HepG2 (cell line): ENCODE results near the gene RUNX3. TPM values are rescaled to one million over a fixed set of nuclear protein-coding genes. Genes with fewer than 3 reads are reported as not detected.

Experiments
- ATAC-seq: fragments of 200-7000 bp; cut with Tn5 transposase; 3 replicates; pipeline ENCODE4 v1.9.1; 2020; ENCODE audit warnings: mild to moderate bottlenecking, moderate library complexity
- BruUV-seq: library from RNA; stranded (reverse); fragments of 400-500 nt; replicated peaks from 2 replicates; lab custom pipeline; 2021; lab: Mats Ljungman, UMichigan
- CTCF ChIA-PET: fragments of 300-600 bp; formaldehyde crosslinking; extraction: SDS; loops from one replicate; lab custom pipeline; 2021; ENCODE audit warnings: low total read pairs, inconsistent platforms, low intra/inter-chr PET ratio; lab: Yijun Ruan, JAX
- POLR2A ChIA-PET: fragments of 350-600 bp; sonication (Branson Sonifier 250); formaldehyde crosslinking; loops from one replicate; lab custom pipeline; 2020; ENCODE audit warnings: antibody characterized with exemption, inconsistent platforms; lab: Yijun Ruan, JAX
- DNase-seq: peaks from one replicate; pipeline ENCODE4 v3.0.0-alpha.2; 2015; ENCODE audit warnings: low spot score
- FAIRE-seq: peaks from 3 replicates; lab custom pipeline; 2011; peaks lifted over from hg19 to GRCh38; lab: Jason Lieb, UNC
- H2AFZ ChIP-seq: one replicate; pipeline ENCODE4 v1.6.1; 2011; ENCODE audit warnings: low read length, inconsistent platforms
- H3K27ac ChIP-seq: fragments of 300-600 bp; 3 replicates; pipeline ENCODE4 v1.8.0; 2011; ENCODE audit warnings: mixed run types, mild to moderate bottlenecking, mixed read lengths, low read length, inconsistent platforms; ENCODE audit not compliant: insufficient read depth; ENCODE audit errors: extremely low read length
- H3K27me3 ChIP-seq, 2 experiments: fragments of 200-600 bp in 1 of 2; 2 replicates in 1 of 2; 3 replicates in 1 of 2; pipeline versions ENCODE4 v1.6.0 to v1.8.0; 2011; ENCODE audit warnings: low read length in 2 of 2, mild to moderate bottlenecking in 2 of 2, moderate library complexity in 2 of 2, inconsistent platforms in 1 of 2; ENCODE audit not compliant: insufficient read depth in 2 of 2, control insufficient read depth in 1 of 2
- H3K36me3 ChIP-seq, 2 experiments: fragments of 200-600 bp in 1 of 2; replicated peaks in 1 of 2; 2 replicates in 1 of 2; 3 replicates in 1 of 2; pipeline versions ENCODE4 v1.5.1 to v1.8.0; 2011; ENCODE audit warnings: low read length in 2 of 2, inconsistent platforms in 1 of 2; ENCODE audit not compliant: insufficient read depth in 2 of 2, control insufficient read depth in 1 of 2
- H3K4me1 ChIP-seq: 2 replicates; pipeline ENCODE4 v1.5.1; 2012; ENCODE audit warnings: low read length, inconsistent platforms; ENCODE audit not compliant: insufficient read depth
- H3K4me2 ChIP-seq: 2 replicates; pipeline ENCODE4 v1.6.0; 2011; ENCODE audit warnings: low read depth, low read length, inconsistent platforms
- H3K4me3 ChIP-seq, 3 experiments: fragments of 200-600 bp in 1 of 3; sonication (generic), shearing (Covaris generic) in 1 of 3; replicated peaks in 1 of 3; 2 replicates each; pipeline ENCODE4 v1.5.1; 2011 to 2016; ENCODE audit warnings: low read length in 3 of 3, inconsistent platforms in 2 of 3, low read depth in 2 of 3, mild to moderate bottlenecking in 2 of 3, control low read depth in 1 of 3, mixed read lengths in 1 of 3; ENCODE audit not compliant: insufficient read depth in 1 of 3
- H3K79me2 ChIP-seq: one replicate; pipeline ENCODE4 v1.6.1; 2011; ENCODE audit warnings: low read length, inconsistent platforms; ENCODE audit not compliant: insufficient read depth
- H3K9ac ChIP-seq: 2 replicates; pipeline ENCODE4 v1.6.0; 2011; ENCODE audit warnings: mild to moderate bottlenecking, low read depth, low read length, inconsistent platforms; ENCODE audit not compliant: insufficient read depth
- H3K9me3 ChIP-seq: 2 replicates; pipeline ENCODE4 v1.5.1; 2012; ENCODE audit warnings: mild to moderate bottlenecking, low read length
- H4K20me1 ChIP-seq: 2 replicates; pipeline ENCODE4 v1.6.0; 2011; ENCODE audit warnings: inconsistent platforms, mild to moderate bottlenecking, low read length, moderate library complexity; ENCODE audit not compliant: insufficient read depth
- AKNA ChIP-seq: sonication (generic); formaldehyde crosslinking; IDR thresholded peaks from 2 replicates; pipeline ENCODE4 v1.4.0; 2020; ENCODE audit warnings: missing genetic modification reagents, borderline replicate concordance
- ATRX ChIP-seq: sonication (generic); formaldehyde crosslinking; IDR thresholded peaks from 2 replicates; pipeline ENCODE4 v1.4.0; 2020; ENCODE audit warnings: missing genetic modification reagents, borderline replicate concordance
- SMARCC2 ChIP-seq: fragments of 450-650 bp; IDR thresholded peaks from 2 replicates; pipeline ENCODE4 v1.6.1; 2017; ENCODE audit warnings: antibody characterized with exemption, mild to moderate bottlenecking
- ZBTB33 ChIP-seq: sonication (generic); formaldehyde crosslinking; IDR thresholded peaks from 2 replicates; pipeline ENCODE4 v1.4.0; 2020; ENCODE audit warnings: missing genetic modification reagents
- WGBS: methylation state at CpG from one replicate; pipeline ENCODE4 v1.1.6; 2017; ENCODE audit warnings: low lambda C conversion rate; 5-methylcytosine and 5-hydroxymethylcytosine counted together
- in situ Hi-C: cut with HindIII; loops from 2 replicates; pipeline ENCODE4 v1.10.0; 2017; ENCODE audit warnings: low pct_unique_long_range_greater_than_20kb; ENCODE audit not compliant: extremely low pct_ligation_motif_present
- intact Hi-C: fragments of 100-400 bp; cut with micrococcal nuclease; formaldehyde crosslinking; loops from one replicate; pipeline ENCODE4 v1.10.0; 2022; ENCODE audit not compliant: unreplicated experiment
- polyA plus RNA-seq, 8 experiments: library from polyadenylated mRNA; depleted of rRNA in 3 of 8; stranded (reverse) in 7 of 8; unstranded in 1 of 8; fragments of >200 nt; fragmentation: Illumina TruSeq in 4 of 8; extraction: Trizol in 4 of 8; gene quantifications; 2 replicates each; pipeline versions ENCODE4 v1.2.1 to v1.2.3, GENCODE V29; 2011 to 2016; ENCODE audit warnings: low read depth in 4 of 8, missing spikeins in 1 of 8, mixed read lengths in 1 of 8; ENCODE audit not compliant: insufficient read depth in 1 of 8
- total RNA-seq, 5 experiments: library from RNA; depleted of rRNA; stranded (reverse); fragments of >200 nt; fragmentation: Illumina TruSeq; extraction: Trizol; gene quantifications; 2 replicates each; pipeline ENCODE4 v1.2.3, GENCODE V29; 2016; ENCODE audit warnings: low read depth in 1 of 5

The RUNX3 gene
- total and polyA plus RNA-seq, 2 of the 13 experiments (the other 11 are each of a cell fraction or from before 2014, with no cell fraction given): 0.04 to 0.22 TPM

- no peak overlapping the region for H3K4me3 ChIP-seq
- no peak overlapping the region for H3K9ac ChIP-seq
- POLR2A ChIA-PET: no interaction called here
- no peak for FAIRE-seq
- H3K36me3 ChIP-seq: no peaks in the 10 kb centered on the region
- H3K9me3 ChIP-seq: no peaks in the 10 kb centered on the region
- H4K20me1 ChIP-seq: no peaks in the 10 kb centered on the region
- in situ Hi-C loops: no loop called here
- H3K4me2 ChIP-seq: no peak overlapping the region
- peaks cover 7 to 24% of the 10 kb centered on the region in 2 experiments; a peak in 4 of 5 replicates for H3K27me3 ChIP-seq
- no peak for TF ChIP-seq ZBTB33 (CRISPR knock-in tag)
- TF ChIP-seq ATRX (CRISPR knock-in tag): no peak
- TF ChIP-seq SMARCC2: no peak
- TF ChIP-seq AKNA: no peak
- WGBS: 78% methylated on average over 12 of the region's 17 CpGs
- no peaks in the 10 kb centered on the region for H3K79me2 ChIP-seq
- peaks cover 35% of the 10 kb centered on the region for H3K4me1 ChIP-seq
- ATAC-seq: no peak
- H3K27ac ChIP-seq: no peak overlapping the region
- no peak overlapping the region for H2AFZ ChIP-seq
- CTCF ChIA-PET: no interaction called here
- BruUV-seq: no TSS peak
- intact Hi-C loops: no loop called here
- DNase-seq: no peak
These were observed 11.0 kb downstream of the RUNX3 start for GRCh38 chr1:24918995-24919605.
